Stomach (tissue), 4 donors: ENCODE data around the gene CFAP77.

Experiments used
- EP300 ChIP-seq: sonication (generic); formaldehyde crosslinking; IDR thresholded peaks from one replicate; pipeline ENCODE4 v1.6.1; 2017; ENCODE audit warnings: antibody characterized with exemption
- POLR2A ChIP-seq, 4 donors: fragments of 450-650 bp; IDR thresholded peaks; one replicate each; pipeline ENCODE4 v1.6.1; 2016; ENCODE audit warnings: antibody characterized with exemption in 4 of 4, control low read depth in 2 of 4, mild to moderate bottlenecking in 1 of 4, moderate library complexity in 1 of 4
- POLR2AphosphoS5 ChIP-seq, 3 donors: sonication (generic); formaldehyde crosslinking; IDR thresholded peaks; one replicate each; pipeline ENCODE4 v1.6.1; 2016; ENCODE audit warnings: antibody characterized with exemption in 3 of 3
- TF ChIP-seq, protein P1 (sequence below), 7 experiments: fragments of 450-650 bp in 4 of 7; fragments of 200-600 bp in 3 of 7; sonication (generic) in 3 of 7; IDR thresholded peaks; one replicate each; pipeline ENCODE4 v1.5.1; 2016 to 2019; ENCODE audit warnings: antibody characterized with exemption in 7 of 7, control low read depth in 2 of 7, mild to moderate bottlenecking in 1 of 7

DNA sequence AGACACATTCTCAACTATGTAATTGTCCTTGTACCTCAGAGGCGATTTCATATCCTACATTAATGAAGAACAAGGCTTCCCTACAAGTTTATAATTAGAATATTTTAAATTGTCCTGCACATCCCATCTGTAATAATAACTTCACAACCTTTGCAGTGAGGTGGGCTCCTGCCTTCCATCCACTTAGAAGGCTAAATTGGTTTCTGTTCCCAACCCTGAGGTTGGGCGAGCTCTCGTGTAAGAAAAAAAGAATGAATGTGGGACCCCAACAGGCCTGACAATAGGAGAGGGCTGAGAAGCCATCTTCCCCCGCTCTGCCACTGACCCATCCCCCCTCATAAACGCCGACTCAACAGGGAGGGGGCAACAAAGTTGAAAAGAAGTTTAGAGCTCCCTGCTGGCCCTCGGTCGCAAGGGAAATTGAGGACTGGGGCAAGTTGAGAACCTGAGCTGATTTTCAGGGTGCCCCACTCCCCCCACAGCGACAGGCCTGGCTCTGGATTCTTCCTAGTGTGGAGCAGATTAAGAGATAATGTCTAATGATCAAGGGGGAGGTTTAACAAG is 181.8 kb downstream of the CFAP77 start:
- TF ChIP-seq, protein P1, sequence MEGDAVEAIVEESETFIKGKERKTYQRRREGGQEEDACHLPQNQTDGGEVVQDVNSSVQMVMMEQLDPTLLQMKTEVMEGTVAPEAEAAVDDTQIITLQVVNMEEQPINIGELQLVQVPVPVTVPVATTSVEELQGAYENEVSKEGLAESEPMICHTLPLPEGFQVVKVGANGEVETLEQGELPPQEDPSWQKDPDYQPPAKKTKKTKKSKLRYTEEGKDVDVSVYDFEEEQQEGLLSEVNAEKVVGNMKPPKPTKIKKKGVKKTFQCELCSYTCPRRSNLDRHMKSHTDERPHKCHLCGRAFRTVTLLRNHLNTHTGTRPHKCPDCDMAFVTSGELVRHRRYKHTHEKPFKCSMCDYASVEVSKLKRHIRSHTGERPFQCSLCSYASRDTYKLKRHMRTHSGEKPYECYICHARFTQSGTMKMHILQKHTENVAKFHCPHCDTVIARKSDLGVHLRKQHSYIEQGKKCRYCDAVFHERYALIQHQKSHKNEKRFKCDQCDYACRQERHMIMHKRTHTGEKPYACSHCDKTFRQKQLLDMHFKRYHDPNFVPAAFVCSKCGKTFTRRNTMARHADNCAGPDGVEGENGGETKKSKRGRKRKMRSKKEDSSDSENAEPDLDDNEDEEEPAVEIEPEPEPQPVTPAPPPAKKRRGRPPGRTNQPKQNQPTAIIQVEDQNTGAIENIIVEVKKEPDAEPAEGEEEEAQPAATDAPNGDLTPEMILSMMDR (IDR thresholded peaks at IDR 0.05): no peak
- TF ChIP-seq POLR2A (IDR thresholded peaks at IDR 0.05): no peak
- no peak for TF ChIP-seq POLR2AphosphoS5 (IDR thresholded peaks at IDR 0.05)
- no peak for TF ChIP-seq EP300
